Measurements from ENCODE around the gene GATAD2A. TPM values are rescaled to one million over a fixed set of nuclear protein-coding genes. Genes with fewer than 3 reads are reported as not detected.

GATAD2A gene
- total and polyA plus RNA-seq, 9 of the 15 experiments (the other 6 are each of a cell fraction or from before 2014, with no cell fraction given) = 2.4 to 226 (median 44.2) TPM

- Histone ChIP-seq H3K9ac (ENCODE audit: insufficient read depth in 1 of 2, low read depth in 2 of 2, low read length in 2 of 2) (peak overlapping the region in 1 of 2 experiments; percentile 68; a peak in 2 of 4 replicates), H3K4me2 (ENCODE audit: insufficient read depth, low read length) (no peak overlapping the region), H3K4me1 (replicated peaks in 1 of 2; ENCODE audit: control insufficient read depth in 2 of 2, insufficient read depth in 2 of 2, low read length in 2 of 2) (peaks cover 38 to 48% of the 10 kb centered on the region in 2 experiments), H4K20me1 (replicated peaks; ENCODE audit: control insufficient read depth, insufficient read depth, low read length) (peaks cover 20% of the 10 kb centered on the region; the same call in 1 of the 2 replicates), H3K9me3 (replicated peaks; ENCODE audit: control insufficient read depth, insufficient read depth, low read depth, low read length) (no peaks in the 10 kb centered on the region), H3K27me3 (ENCODE audit: control insufficient read depth in 2 of 2, insufficient read depth in 2 of 2, low read length in 2 of 2) (no peaks in the 10 kb centered on the region), H3K9me1 (ENCODE audit: control insufficient read depth, insufficient read depth, low read length) (peaks cover 4% of the 10 kb centered on the region), H3K36me3 (ENCODE audit: control insufficient read depth, insufficient read depth, low read length) (peaks cover 68% of the 10 kb centered on the region; the same call in 2 of the 3 replicates), H2AFZ (ENCODE audit: low read depth, low read length) (no peak overlapping the region), H3K79me2 (ENCODE audit: control insufficient read depth, insufficient read depth, low read length) (peaks cover 94% of the 10 kb centered on the region), H3K27ac (ENCODE audit: extremely low read depth, low read depth, low read length) (no peak overlapping the region; the same call in 2 of the 3 replicates), H3K4me3 (no peak overlapping the region)
- ChIA-PET POLR2A (interaction anchor here (0.6 kb wide), 1 partner anchor 436 kb away, joined by 5 read pairs; no protein-coding TSS in a partner anchor), CTCF (ENCODE audit: low intra/inter-chr PET ratio) (no interaction called here)
- intact Hi-C loops (cut with micrococcal nuclease) = loop anchor here (5.0 kb wide), 1 partner anchor 98 kb away; no protein-coding TSS in a partner anchor
- 80% methylated on average over 14 of the region's 15 CpGs for WGBS (ENCODE audit: insufficient coverage, low coverage, missing lambda C conversion rate)
- DNase-seq (ENCODE audit: extremely low read depth in 1 of 4, low spot score in 3 of 4) (no peak), ATAC-seq (no peak), FAIRE-seq (no peak)
- in situ Hi-C loops (cut with MboI) = no loop called here
- no TSS peak for BruUV-seq (replicated peaks)
- TF ChIP-seq TFAP4 (CRISPR knock-in tag; IDR thresholded peaks at IDR 0.05; ENCODE audit: borderline replicate concordance) (peak; percentile 30; the same call in 1 of the 2 replicates), ZNF436 (CRISPR knock-in tag; IDR thresholded peaks at IDR 0.05) (no peak), DACH1 (IDR thresholded peaks at IDR 0.05; ENCODE audit: partially characterized antibody) (no peak), ZNF121 (CRISPR knock-in tag; conservative IDR thresholded peaks at IDR 0.05) (no peak)
Observed at GRCh38 chr19:19485161-19485997, 79.9 kb downstream of the GATAD2A start.
